CD14-positive monocyte (primary cell): ENCODE results near the gene STK39. TPM values are rescaled to one million over a fixed set of nuclear protein-coding genes. Genes with fewer than 3 reads are reported as not detected.

Source experiments
- DNase-seq, 3 donors: peaks; one replicate each; pipeline ENCODE4 v3.0.0-alpha.2; 2011 to 2022
- H2AFZ ChIP-seq: 2 replicates; pipeline ENCODE4 v1.6.0; 2012; ENCODE audit warnings: mild to moderate bottlenecking, low read depth, low read length, inconsistent platforms; ENCODE audit not compliant: insufficient read depth, poor library complexity, severe bottlenecking
- H3K27ac ChIP-seq, 2 donors: 1 replicate in 1 of 2; 2 replicates in 1 of 2; pipeline ENCODE4 v1.5.1; 2012 to 2013; ENCODE audit warnings: low read length in 2 of 2, control low read depth in 1 of 2, inconsistent platforms in 1 of 2, low read depth in 1 of 2, mild to moderate bottlenecking in 1 of 2
- H3K27me3 ChIP-seq, 2 donors: one replicate each; pipeline versions ENCODE4 v1.6.0 to v1.6.1; 2011 to 2013; ENCODE audit warnings: low read length in 2 of 2; ENCODE audit not compliant: control insufficient read depth in 2 of 2, insufficient read depth in 2 of 2
- H3K36me3 ChIP-seq, 2 donors: replicated peaks in 1 of 2; 1 replicate in 1 of 2; 2 replicates in 1 of 2; pipeline versions ENCODE4 v1.5.1 to v1.6.1; 2012 to 2013; ENCODE audit warnings: low read length in 2 of 2, control low read depth in 1 of 2, inconsistent platforms in 1 of 2, mild to moderate bottlenecking in 1 of 2; ENCODE audit not compliant: insufficient read depth in 2 of 2, control insufficient read depth in 1 of 2
- H3K4me1 ChIP-seq, 2 donors: 1 replicate in 1 of 2; 2 replicates in 1 of 2; pipeline versions ENCODE4 v1.5.1 to v1.6.1; 2012 to 2013; ENCODE audit warnings: low read length in 2 of 2, control low read depth in 1 of 2, inconsistent platforms in 1 of 2, mild to moderate bottlenecking in 1 of 2, moderate library complexity in 1 of 2; ENCODE audit not compliant: insufficient read depth in 2 of 2, control insufficient read depth in 1 of 2
- H3K4me2 ChIP-seq: replicated peaks from 2 replicates; pipeline ENCODE3; 2012; ENCODE audit warnings: low read length, moderate library complexity, mild to moderate bottlenecking; ENCODE audit not compliant: poor library complexity, severe bottlenecking; ENCODE audit errors: extremely low read depth
- H3K4me3 ChIP-seq, 3 experiments: fragments of 200-600 bp in 1 of 3; sonication (generic) in 1 of 3; replicated peaks in 1 of 3; 1 replicate in 2 of 3; 2 replicates in 1 of 3; pipeline ENCODE4 v1.5.1; 2011 to 2013; ENCODE audit warnings: low read length in 3 of 3, mild to moderate bottlenecking in 3 of 3, control low read depth in 2 of 3, low read depth in 2 of 3, inconsistent platforms in 1 of 3, moderate library complexity in 1 of 3
- H3K79me2 ChIP-seq: 2 replicates; pipeline ENCODE4 v1.6.0; 2012; ENCODE audit warnings: mild to moderate bottlenecking, control low read depth, inconsistent platforms, low read length, moderate library complexity; ENCODE audit not compliant: insufficient read depth
- H3K9ac ChIP-seq: 2 replicates; pipeline ENCODE4 v1.6.0; 2017; ENCODE audit warnings: low read length, mild to moderate bottlenecking; ENCODE audit not compliant: insufficient read depth, poor library complexity, severe bottlenecking
- H3K9me3 ChIP-seq, 2 donors: replicated peaks in 1 of 2; 1 replicate in 1 of 2; 2 replicates in 1 of 2; pipeline versions ENCODE4 v1.5.1 to v1.6.1; 2012 to 2013; ENCODE audit warnings: low read length in 2 of 2, control low read depth in 1 of 2; ENCODE audit not compliant: control insufficient read depth in 1 of 2, insufficient read depth in 1 of 2
- H4K20me1 ChIP-seq: 2 replicates; pipeline ENCODE4 v1.6.0; 2012; ENCODE audit warnings: mild to moderate bottlenecking, low read length, control low read depth, moderate library complexity; ENCODE audit not compliant: insufficient read depth
- H3K27ac Mint-ChIP-seq, 7 donors: one replicate each; pipeline ENCODE4 v1.8.0; 2020; ENCODE audit warnings: mild to moderate bottlenecking in 7 of 7, mixed read lengths in 7 of 7, moderate library complexity in 6 of 7, inconsistent platforms in 2 of 7
- H3K27me3 Mint-ChIP-seq, 3 donors: one replicate each; pipeline ENCODE4 v1.8.0; 2021 to 2022; ENCODE audit warnings: low read depth in 3 of 3, mild to moderate bottlenecking in 3 of 3, mixed read lengths in 3 of 3, moderate library complexity in 3 of 3, inconsistent platforms in 1 of 3
- H3K36me3 Mint-ChIP-seq, 2 donors: one replicate each; pipeline ENCODE4 v1.8.0; 2020; ENCODE audit warnings: mixed read lengths in 2 of 2, inconsistent platforms in 1 of 2, mild to moderate bottlenecking in 1 of 2
- H3K4me1 Mint-ChIP-seq: one replicate; pipeline ENCODE4 v1.8.0; 2020; ENCODE audit warnings: mild to moderate bottlenecking, mixed read lengths
- H3K4me3 Mint-ChIP-seq, 2 donors: one replicate each; pipeline ENCODE4 v1.8.0; 2020; ENCODE audit warnings: mild to moderate bottlenecking in 2 of 2, mixed read lengths in 2 of 2, moderate library complexity in 1 of 2
- H3K9me3 Mint-ChIP-seq, 7 donors: one replicate each; pipeline ENCODE4 v1.8.0; 2020 to 2022; ENCODE audit warnings: mixed read lengths in 7 of 7, mild to moderate bottlenecking in 6 of 7, moderate library complexity in 6 of 7, inconsistent platforms in 2 of 7
- CTCF ChIP-seq: fragments of 200-600 bp; IDR thresholded peaks from one replicate; pipeline ENCODE4 v1.8.0; 2022; ENCODE audit warnings: antibody characterized with exemption, mild to moderate bottlenecking
- WGBS: methylation state at CpG from one replicate; pipeline ENCODE4 v1.1.5; 2013; ENCODE audit warnings: missing lambda C conversion rate; ENCODE audit not compliant: insufficient coverage; 5-methylcytosine and 5-hydroxymethylcytosine counted together
- intact Hi-C, 2 donors: fragments of 100-400 bp; cut with micrococcal nuclease; formaldehyde crosslinking; loops; one replicate each; pipeline versions ENCODE4 v1.15.0 to v1.15.1; 2023
- polyA plus RNA-seq, 3 donors: library from polyadenylated mRNA; depleted of rRNA in 1 of 3; unstranded in 2 of 3; stranded (reverse) in 1 of 3; fragments of 300-500 nt in 2 of 3; fragments of >200 nt in 1 of 3; fragmentation: Illumina TruSeq in 2 of 3; gene quantifications; 1 replicate in 2 of 3; 2 replicates in 1 of 3; pipeline ENCODE4 v1.2.3, GENCODE V29; 2012 to 2021

The STK39 gene
- polyA plus RNA-seq, 3 donors, result 1.2 to 2.7 (median 2.6) TPM

GRCh38 chr2:167945660-167946368 is 301.6 kb downstream of the STK39 start:
- Histone ChIP-seq H3K4me2 (no peak overlapping the region), H3K79me2 (no peaks in the 10 kb centered on the region), H2AFZ (no peak overlapping the region), H4K20me1 (no peaks in the 10 kb centered on the region), H3K9me3 (no peaks in the 10 kb centered on the region), H3K27ac (no peak overlapping the region), H3K27me3 (no peaks in the 10 kb centered on the region), H3K9ac (no peak overlapping the region), H3K4me1 (no peaks in the 10 kb centered on the region), H3K4me3 (no peak overlapping the region), H3K36me3 (no peaks in the 10 kb centered on the region)
- H3K9me3 Mint-ChIP-seq, result peaks cover 0 to 7% (median 0%) of the 10 kb centered on the region in 7 donors
- peaks cover 0 to 7% (median 5%) of the 10 kb centered on the region in 3 donors for H3K27me3 Mint-ChIP-seq
- H3K4me1 Mint-ChIP-seq, result no peaks in the 10 kb centered on the region
- H3K27ac Mint-ChIP-seq, result no peak overlapping the region
- TF ChIP-seq CTCF, result no peak
- intact Hi-C loops, result no loop called here
- DNase-seq, result no peak
- WGBS, result 98% methylated on average over 5 of the region's 10 CpGs
- no peak overlapping the region for H3K4me3 Mint-ChIP-seq
- no peaks in the 10 kb centered on the region for H3K36me3 Mint-ChIP-seq

DNA sequence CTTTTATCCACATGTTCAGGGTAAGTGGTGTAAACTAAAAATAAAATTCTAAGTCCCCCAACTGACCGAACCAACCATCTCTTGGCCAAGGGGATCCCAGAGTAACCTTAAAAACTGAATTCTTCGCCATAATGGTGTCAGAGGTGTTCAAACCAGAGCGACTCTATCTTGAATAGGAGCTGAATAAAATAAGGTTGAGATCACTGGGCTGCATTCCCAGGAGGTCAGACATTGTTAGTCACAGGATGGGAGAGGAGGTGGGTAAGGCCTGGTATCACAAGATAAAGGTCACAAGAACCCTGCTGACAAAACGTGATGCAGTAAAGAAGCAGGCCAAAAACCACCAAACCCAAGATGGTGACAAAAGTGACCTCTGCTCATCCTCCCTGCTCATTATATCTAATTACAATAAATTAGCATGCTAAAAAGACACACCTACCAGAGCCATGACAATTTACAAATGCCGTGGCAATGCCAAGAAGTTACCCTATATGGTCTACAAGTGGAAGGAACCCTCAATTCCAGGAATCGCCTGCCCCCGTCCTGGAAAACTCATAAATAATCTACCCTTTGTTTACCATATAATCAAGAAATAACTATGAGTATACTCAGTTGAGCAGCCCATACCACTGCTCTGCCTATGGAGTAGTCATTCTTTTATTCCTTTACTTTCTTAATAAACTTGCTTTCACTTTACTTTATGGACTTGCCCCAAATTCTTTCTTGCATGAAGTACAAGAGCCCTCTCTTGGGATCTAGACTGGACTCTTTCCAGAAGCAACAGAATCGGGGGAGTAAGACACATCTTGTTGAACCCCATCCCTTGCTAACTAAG is 302.4 kb downstream of the STK39 start:
- peaks cover 0 to 7% (median 0%) of the 10 kb centered on the region in 7 donors for H3K9me3 Mint-ChIP-seq
- Histone ChIP-seq H4K20me1 (no peaks in the 10 kb centered on the region), H3K4me3 (no peak overlapping the region), H3K79me2 (no peaks in the 10 kb centered on the region), H3K9ac (no peak overlapping the region), H2AFZ (no peak overlapping the region), H3K36me3 (no peaks in the 10 kb centered on the region), H3K4me1 (peaks cover under 1 to 4% of the 10 kb centered on the region in 2 donors), H3K27ac (no peak overlapping the region), H3K27me3 (no peaks in the 10 kb centered on the region), H3K9me3 (no peaks in the 10 kb centered on the region), H3K4me2 (no peak overlapping the region)
- H3K27me3 Mint-ChIP-seq, result peaks cover 0 to 7% (median 5%) of the 10 kb centered on the region in 3 donors
- 90% methylated on average over 2 of the region's 8 CpGs for WGBS
- no peak for DNase-seq
- peaks cover 6% of the 10 kb centered on the region for H3K4me1 Mint-ChIP-seq
- H3K36me3 Mint-ChIP-seq, result no peaks in the 10 kb centered on the region
- no peak overlapping the region for H3K4me3 Mint-ChIP-seq
- no peak for TF ChIP-seq CTCF
- no peak overlapping the region for H3K27ac Mint-ChIP-seq
- intact Hi-C loops, result no loop called here
